NOMO-1 treated with DMSO at 0.1 percent for 48 hours (cell line): Measurements from ENCODE around the gene CFAP92.

Source experiments
- DNase-seq: peaks from one replicate; lab custom pipeline; 2025; ENCODE audit not compliant: unreplicated experiment; lab: John Stamatoyannopoulos, UW

Gene CFAP92

GRCh38 chr3:129025691-129026435 is 32.0 kb upstream of the CFAP92 start:
- no peak for DNase-seq

GRCh38 chr3:129025108-129025507 is 31.2 kb upstream of the CFAP92 start:
- no peak for DNase-seq

- DNase-seq: no peak
Observed at GRCh38 chr3:129023909-129024308, 30.0 kb upstream of the CFAP92 start.

GRCh38 chr3:129023008-129023358 is 29.1 kb upstream of the CFAP92 start:
- DNase-seq: no peak

GRCh38 chr3:129022114-129023007 is 28.5 kb upstream of the CFAP92 start:
- no peak for DNase-seq

- no peak for DNase-seq
Observed at GRCh38 chr3:129021140-129021551, 27.3 kb upstream of the CFAP92 start.

- DNase-seq: no peak
Observed at GRCh38 chr3:129020691-129021090, 26.8 kb upstream of the CFAP92 start.

- DNase-seq: no peak
Observed at GRCh38 chr3:129019266-129019665, 25.4 kb upstream of the CFAP92 start.

- no peak for DNase-seq
Observed at GRCh38 chr3:129018751-129019150, 24.9 kb upstream of the CFAP92 start.

- DNase-seq: no peak
Observed at GRCh38 chr3:129018271-129018670, 24.4 kb upstream of the CFAP92 start.

GRCh38 chr3:129017484-129017899 is 23.6 kb upstream of the CFAP92 start:
- no peak for DNase-seq

GRCh38 chr3:129016720-129017483 is 23.0 kb upstream of the CFAP92 start:
- no peak for DNase-seq

GRCh38 chr3:129016356-129016719 is 22.5 kb upstream of the CFAP92 start:
- DNase-seq: peak; percentile 93

- peak; percentile 35 for DNase-seq
Observed at GRCh38 chr3:129015388-129016105, 21.7 kb upstream of the CFAP92 start.

- DNase-seq: no peak
Observed at GRCh38 chr3:129014793-129015345, 21.0 kb upstream of the CFAP92 start.

GRCh38 chr3:129014148-129014547 is 20.3 kb upstream of the CFAP92 start:
- DNase-seq: no peak

- DNase-seq: no peak
Observed at GRCh38 chr3:129013491-129013891, 19.6 kb upstream of the CFAP92 start.

GRCh38 chr3:129010310-129010956 is 16.6 kb upstream of the CFAP92 start:
- DNase-seq: no peak

GRCh38 chr3:129009266-129009665 is 15.4 kb upstream of the CFAP92 start:
- DNase-seq: no peak

- DNase-seq: no peak
Observed at GRCh38 chr3:129007792-129008191, 13.9 kb upstream of the CFAP92 start.
